ENCODE measurements around the gene AOPEP.

The AOPEP gene

DNA sequence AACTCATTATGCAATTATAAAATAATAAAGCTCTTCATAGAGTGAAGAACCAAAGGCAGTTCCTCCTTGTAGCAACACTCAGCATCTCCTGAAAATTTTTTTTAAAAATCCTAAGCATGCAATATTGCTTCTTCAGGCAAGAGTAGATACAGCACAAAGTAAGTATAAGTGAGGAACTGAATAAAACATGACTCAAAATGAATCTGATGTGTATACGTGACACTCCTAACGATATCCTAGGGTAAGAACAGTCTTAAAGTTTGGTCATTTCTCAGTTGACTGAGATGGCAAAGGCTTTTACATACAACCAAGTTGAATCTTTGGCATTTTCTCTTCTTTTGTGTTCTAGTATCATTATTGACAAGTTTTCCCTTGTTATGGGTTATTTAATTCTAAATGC, 41.1 kb upstream of the AOPEP start:
- no peak overlapping the region for H3K4me3 ChIP-seq (ENCODE audit: low read depth, low read length)
- TF ChIP-seq, protein P1, sequence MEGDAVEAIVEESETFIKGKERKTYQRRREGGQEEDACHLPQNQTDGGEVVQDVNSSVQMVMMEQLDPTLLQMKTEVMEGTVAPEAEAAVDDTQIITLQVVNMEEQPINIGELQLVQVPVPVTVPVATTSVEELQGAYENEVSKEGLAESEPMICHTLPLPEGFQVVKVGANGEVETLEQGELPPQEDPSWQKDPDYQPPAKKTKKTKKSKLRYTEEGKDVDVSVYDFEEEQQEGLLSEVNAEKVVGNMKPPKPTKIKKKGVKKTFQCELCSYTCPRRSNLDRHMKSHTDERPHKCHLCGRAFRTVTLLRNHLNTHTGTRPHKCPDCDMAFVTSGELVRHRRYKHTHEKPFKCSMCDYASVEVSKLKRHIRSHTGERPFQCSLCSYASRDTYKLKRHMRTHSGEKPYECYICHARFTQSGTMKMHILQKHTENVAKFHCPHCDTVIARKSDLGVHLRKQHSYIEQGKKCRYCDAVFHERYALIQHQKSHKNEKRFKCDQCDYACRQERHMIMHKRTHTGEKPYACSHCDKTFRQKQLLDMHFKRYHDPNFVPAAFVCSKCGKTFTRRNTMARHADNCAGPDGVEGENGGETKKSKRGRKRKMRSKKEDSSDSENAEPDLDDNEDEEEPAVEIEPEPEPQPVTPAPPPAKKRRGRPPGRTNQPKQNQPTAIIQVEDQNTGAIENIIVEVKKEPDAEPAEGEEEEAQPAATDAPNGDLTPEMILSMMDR (IDR thresholded peaks at IDR 0.05; ENCODE audit: low read depth, low read length), result no peak

DNA sequence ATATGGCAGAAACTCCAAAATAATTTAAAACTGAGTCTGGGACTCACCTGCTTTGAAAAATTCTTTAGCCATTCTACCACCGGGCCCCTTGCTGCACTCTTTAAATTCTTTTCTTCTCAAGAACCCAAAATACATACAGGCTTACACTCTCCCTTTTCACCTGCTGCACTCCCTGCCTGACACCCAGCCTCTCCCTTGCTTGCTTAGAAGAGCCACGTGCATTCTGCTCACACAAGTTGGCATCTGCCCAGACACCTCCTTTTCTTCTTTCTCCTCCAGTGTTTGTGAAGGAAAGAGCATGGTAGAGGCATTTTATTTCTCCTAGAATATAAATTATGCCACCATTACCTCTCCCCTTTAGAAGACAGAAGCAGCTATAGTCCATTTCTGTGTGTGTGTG, 39.0 kb upstream of the AOPEP start:
- H3K4me3 ChIP-seq (ENCODE audit: low read depth, low read length), result no peak overlapping the region
- TF ChIP-seq, protein P1 (IDR thresholded peaks at IDR 0.05; ENCODE audit: low read depth, low read length), result no peak

DNA sequence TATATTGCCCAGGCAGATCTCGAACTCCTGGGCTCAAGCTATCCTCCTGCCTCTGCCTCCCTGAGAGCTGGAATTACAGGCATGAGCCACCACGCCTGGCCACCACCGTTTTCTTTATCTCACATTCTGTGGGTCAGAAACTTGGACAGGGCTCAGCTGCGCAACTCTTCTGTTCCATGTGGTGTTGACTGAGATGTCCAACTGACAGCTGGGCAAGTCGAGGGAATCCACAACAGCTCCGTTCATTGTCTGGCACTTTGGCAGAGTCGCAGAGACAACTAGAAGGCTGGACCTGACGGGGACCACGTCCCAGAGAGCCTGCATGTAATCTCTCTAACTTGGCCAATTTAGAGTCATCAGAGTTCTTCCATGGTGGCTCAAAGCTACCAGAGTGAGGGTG, 36.2 kb upstream of the AOPEP start:
- TF ChIP-seq, protein P1 (IDR thresholded peaks at IDR 0.05; ENCODE audit: low read depth, low read length), result no peak
- H3K4me3 ChIP-seq (ENCODE audit: low read depth, low read length), result no peak overlapping the region

DNA sequence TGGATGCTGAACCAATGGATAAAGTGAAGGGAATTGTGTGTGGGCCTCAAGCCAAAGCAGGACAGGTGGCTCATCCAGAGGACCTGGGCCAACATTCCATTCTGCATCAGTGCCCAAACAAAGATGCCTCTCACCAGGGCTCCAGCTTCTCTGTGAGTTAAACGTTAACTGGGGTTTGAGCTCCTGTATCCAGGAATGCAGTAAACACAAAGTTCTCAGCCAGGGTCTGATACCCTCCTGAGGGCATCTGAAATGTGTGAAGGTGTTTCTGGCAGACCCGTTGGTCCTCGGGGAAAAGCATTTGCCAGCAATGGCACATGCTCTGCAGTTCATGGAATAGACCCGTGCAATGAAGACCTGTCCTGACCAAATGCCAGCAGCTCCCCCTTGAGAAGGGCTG, 33.9 kb upstream of the AOPEP start:
- TF ChIP-seq, protein P1 (IDR thresholded peaks at IDR 0.05; ENCODE audit: low read depth, low read length), result no peak
- no peak overlapping the region for H3K4me3 ChIP-seq (ENCODE audit: low read depth, low read length)

DNA sequence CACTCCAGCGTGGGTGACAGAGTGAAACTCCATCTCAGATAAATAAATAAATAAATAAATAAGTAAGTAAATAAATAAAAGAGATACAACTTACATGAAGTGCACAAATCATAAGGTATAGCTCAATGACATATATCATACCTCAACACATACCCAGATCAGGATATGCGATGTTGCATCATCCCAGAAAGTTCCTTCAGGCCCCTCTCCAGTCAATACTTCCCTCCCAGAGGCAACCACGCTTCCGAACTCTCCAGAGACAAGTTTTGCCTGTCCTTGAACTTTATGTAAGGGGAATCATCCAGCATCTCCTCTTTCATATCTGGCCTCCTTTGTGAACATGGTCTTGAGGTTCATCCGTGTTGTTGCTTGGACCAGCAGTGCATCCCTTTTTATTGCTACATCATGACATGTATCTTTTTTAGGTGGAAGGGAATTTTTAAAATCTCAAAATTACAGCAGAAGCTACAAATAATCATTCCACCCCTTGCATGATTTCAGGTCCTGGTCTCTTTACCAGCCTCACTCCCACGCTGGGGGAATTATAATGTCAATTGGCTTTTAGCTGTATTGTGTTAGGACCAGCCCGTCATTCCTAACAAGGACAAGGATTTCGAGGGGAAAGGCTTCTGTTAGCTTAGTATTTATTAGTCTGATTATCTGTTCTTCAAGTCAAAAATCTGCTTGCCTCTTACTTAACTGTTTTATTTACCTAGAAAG, 32.9 kb upstream of the AOPEP start:
- TF ChIP-seq, protein P1 (IDR thresholded peaks at IDR 0.05; ENCODE audit: low read depth, low read length), result no peak
- no peak overlapping the region for H3K4me3 ChIP-seq (ENCODE audit: low read depth, low read length)

DNA sequence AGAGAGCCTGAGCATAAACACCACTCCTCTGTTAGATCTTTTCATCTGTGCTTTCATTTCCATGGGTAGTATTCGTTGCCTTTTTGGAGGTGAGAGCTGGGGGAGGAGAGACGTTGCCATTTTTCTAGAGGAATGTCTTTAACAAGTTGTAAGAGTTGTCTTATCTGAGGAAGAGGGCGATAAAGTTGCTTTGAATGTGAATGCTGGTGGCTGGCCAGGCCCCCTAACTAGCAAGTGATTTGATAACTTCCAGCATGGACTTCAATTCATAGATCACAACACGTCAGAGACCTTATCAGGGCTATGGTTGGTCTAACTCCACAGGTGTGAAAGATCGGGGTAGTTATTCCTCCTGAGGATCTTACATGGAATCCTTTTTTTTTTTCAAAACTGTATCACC, 30.0 kb upstream of the AOPEP start:
- TF ChIP-seq, protein P1 (IDR thresholded peaks at IDR 0.05; ENCODE audit: low read depth, low read length), result no peak
- H3K4me3 ChIP-seq (ENCODE audit: low read depth, low read length), result no peak overlapping the region

DNA sequence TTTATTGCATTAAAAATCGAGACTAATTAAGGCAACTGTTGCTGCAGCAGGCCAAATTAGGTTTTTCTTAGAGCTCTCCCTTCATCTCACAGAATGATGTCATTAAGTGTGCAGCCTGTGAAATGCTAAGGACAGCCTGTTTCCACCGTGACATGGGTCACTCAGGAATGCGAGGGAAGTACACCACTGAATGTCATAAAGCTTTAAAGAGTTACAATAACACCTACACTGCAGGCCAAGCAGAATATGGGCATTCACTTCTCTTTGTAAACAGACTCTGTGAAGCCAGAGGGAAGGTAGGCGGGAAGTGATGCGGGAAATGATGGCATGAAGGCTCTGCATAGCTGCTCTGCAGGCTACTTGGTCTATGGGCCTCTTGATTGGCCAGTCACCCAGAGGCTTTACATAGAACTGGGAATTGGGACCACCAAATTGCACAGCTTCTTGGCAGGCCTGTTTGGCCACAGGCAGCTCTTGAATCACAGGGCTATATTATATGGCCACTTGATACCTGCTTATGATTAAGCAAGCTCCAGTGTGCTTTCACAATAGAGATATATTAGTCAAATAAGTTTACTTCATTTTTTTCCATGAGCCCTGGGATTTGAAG, 28.4 kb upstream of the AOPEP start:
- no peak overlapping the region for H3K4me3 ChIP-seq (ENCODE audit: low read depth, low read length)
- TF ChIP-seq, protein P1 (IDR thresholded peaks at IDR 0.05; ENCODE audit: low read depth, low read length), result no peak

Measured in WI38 (cell line).